Uterus (tissue), 4 donors: ENCODE measurements around the gene ACTR6. TPM values are rescaled to one million over a fixed set of nuclear protein-coding genes. Genes with fewer than 3 reads are reported as not detected.

Experiments used
- DNase-seq, 2 donors: peaks; one replicate each; pipeline ENCODE4 v3.0.0-alpha.2; 2019 to 2020
- H3K27ac ChIP-seq, 2 donors: fragments of 200-600 bp; sonication (generic); 1 replicate in 1 of 2; 2 replicates in 1 of 2; pipeline ENCODE4 v1.5.1; 2016 to 2018
- H3K27me3 ChIP-seq, 2 donors: fragments of 200-600 bp; sonication (generic); one replicate each; pipeline ENCODE4 v1.5.1; 2018 to 2019; ENCODE audit warnings: control low read depth in 1 of 2
- H3K36me3 ChIP-seq, 2 donors: fragments of 200-600 bp; sonication (generic); one replicate each; pipeline ENCODE4 v1.5.1; 2019; ENCODE audit warnings: control low read depth in 1 of 2
- H3K4me1 ChIP-seq, 2 donors: fragments of 200-600 bp; sonication (generic); one replicate each; pipeline ENCODE4 v1.5.1; 2018 to 2019; ENCODE audit warnings: control low read depth in 1 of 2
- H3K4me3 ChIP-seq, 2 donors: fragments of 200-600 bp; sonication (generic); 1 replicate in 1 of 2; 2 replicates in 1 of 2; pipeline ENCODE4 v1.5.1; 2018 to 2019; ENCODE audit warnings: mild to moderate bottlenecking in 1 of 2
- H3K9me3 ChIP-seq, 2 donors: fragments of 200-600 bp; sonication (generic); one replicate each; pipeline ENCODE4 v1.5.1; 2019; ENCODE audit warnings: control low read depth in 1 of 2
- CTCF ChIP-seq, 4 experiments: fragments of 200-600 bp in 2 of 4; fragments of 450-650 bp in 2 of 4; sonication (generic) in 2 of 4; IDR thresholded peaks; one replicate each; pipeline ENCODE4 v1.5.1; 2016 to 2019; ENCODE audit warnings: antibody characterized with exemption in 4 of 4, mild to moderate bottlenecking in 2 of 4, moderate library complexity in 1 of 4
- POLR2A ChIP-seq, 2 donors: fragments of 450-650 bp; IDR thresholded peaks; one replicate each; pipeline ENCODE4 v1.6.1; 2016; ENCODE audit warnings: antibody characterized with exemption in 2 of 2, mild to moderate bottlenecking in 1 of 2, moderate library complexity in 1 of 2
- intact Hi-C: fragments of 100-400 bp; cut with DNase I; formaldehyde crosslinking; loops from one replicate; pipeline ENCODE4 v1.15.1; 2023; ENCODE audit warnings: low total_unique reads
- total RNA-seq, 4 donors: library from RNA; depleted of rRNA in 3 of 4; stranded (reverse); fragments of >200 nt in 3 of 4; gene quantifications; one replicate each; pipeline versions ENCODE4 v1.1.0 to v1.2.4, GENCODE V29; 2014 to 2023
- donor health status: DM: yes; HTN: yes; CAD: no.

Gene ACTR6
- total RNA-seq, 4 donors from 2014 or later: 13.8 to 131 (median 34.8) TPM

- Histone ChIP-seq H3K4me1 (no peaks in the 10 kb centered on the region), H3K27ac (no peak overlapping the region), H3K9me3 (no peaks in the 10 kb centered on the region), H3K4me3 (peak overlapping the region in 1 of 2 donors; percentile 78), H3K27me3 (no peaks in the 10 kb centered on the region), H3K36me3 (no peaks in the 10 kb centered on the region)
- intact Hi-C loops: no loop called here
- DNase-seq: no peak
- TF ChIP-seq POLR2A (IDR thresholded peaks at IDR 0.05) (no peak), CTCF (IDR thresholded peaks at IDR 0.05) (no peak)
Observed at GRCh38 chr12:100201604-100202423, 1.2 kb downstream of the ACTR6 start.

DNA sequence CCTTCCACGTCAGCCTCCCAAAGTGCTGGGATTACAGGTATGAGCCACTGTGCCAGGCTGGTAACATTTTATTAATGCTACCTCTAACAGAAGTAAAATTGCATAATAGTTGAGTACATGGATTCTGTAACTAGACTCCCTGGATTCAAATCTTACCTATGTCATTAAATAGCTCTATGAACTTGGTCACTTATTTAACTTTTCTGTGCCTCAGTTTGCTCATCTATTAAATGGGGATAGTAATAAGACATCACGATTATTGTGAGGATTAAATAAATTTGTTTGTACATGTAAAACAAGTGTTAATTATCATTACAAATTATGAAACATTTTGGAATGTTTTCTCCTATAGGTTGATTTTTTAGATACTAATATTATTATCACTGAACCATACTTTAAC, 6.7 kb downstream of the ACTR6 start:
- Histone ChIP-seq H3K9me3 (no peaks in the 10 kb centered on the region), H3K27me3 (no peaks in the 10 kb centered on the region), H3K36me3 (no peaks in the 10 kb centered on the region), H3K4me3 (no peak overlapping the region), H3K27ac (no peak overlapping the region), H3K4me1 (no peaks in the 10 kb centered on the region)
- TF ChIP-seq POLR2A (IDR thresholded peaks at IDR 0.05) (no peak), CTCF (IDR thresholded peaks at IDR 0.05) (no peak)
- intact Hi-C loops: no loop called here
- no peak for DNase-seq

DNA sequence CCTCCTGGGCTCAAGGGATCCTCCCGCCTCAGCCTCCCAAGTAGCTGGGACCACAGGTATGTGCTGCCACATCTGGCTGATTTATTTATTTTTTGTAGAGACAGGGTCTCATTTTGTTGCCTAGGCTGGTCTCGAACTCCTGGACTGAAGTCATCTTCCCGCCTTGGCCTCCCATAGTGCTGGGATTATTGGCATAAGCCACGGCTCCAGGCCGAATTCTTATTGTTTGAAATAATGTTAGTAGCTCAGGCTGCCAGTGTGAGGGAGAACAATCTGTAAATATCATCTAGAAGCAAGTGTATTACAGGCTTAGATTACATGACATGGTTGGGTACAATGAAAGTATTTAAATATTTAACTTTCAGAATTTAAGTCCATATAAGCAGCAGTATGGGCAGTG, 8.2 kb downstream of the ACTR6 start:
- Histone ChIP-seq H3K27me3 (no peaks in the 10 kb centered on the region), H3K4me1 (no peaks in the 10 kb centered on the region), H3K36me3 (no peaks in the 10 kb centered on the region), H3K27ac (no peak overlapping the region), H3K4me3 (no peak overlapping the region), H3K9me3 (no peaks in the 10 kb centered on the region)
- DNase-seq: no peak
- intact Hi-C loops: no loop called here
- no peak for TF ChIP-seq CTCF (IDR thresholded peaks at IDR 0.05)
- TF ChIP-seq POLR2A (IDR thresholded peaks at IDR 0.05): no peak

- TF ChIP-seq POLR2A (IDR thresholded peaks at IDR 0.05) (no peak), CTCF (IDR thresholded peaks at IDR 0.05) (no peak)
- intact Hi-C loops: no loop called here
- H3K36me3 ChIP-seq: no peaks in the 10 kb centered on the region
Observed at GRCh38 chr12:100211698-100212097, 11.1 kb downstream of the ACTR6 start.

DNA sequence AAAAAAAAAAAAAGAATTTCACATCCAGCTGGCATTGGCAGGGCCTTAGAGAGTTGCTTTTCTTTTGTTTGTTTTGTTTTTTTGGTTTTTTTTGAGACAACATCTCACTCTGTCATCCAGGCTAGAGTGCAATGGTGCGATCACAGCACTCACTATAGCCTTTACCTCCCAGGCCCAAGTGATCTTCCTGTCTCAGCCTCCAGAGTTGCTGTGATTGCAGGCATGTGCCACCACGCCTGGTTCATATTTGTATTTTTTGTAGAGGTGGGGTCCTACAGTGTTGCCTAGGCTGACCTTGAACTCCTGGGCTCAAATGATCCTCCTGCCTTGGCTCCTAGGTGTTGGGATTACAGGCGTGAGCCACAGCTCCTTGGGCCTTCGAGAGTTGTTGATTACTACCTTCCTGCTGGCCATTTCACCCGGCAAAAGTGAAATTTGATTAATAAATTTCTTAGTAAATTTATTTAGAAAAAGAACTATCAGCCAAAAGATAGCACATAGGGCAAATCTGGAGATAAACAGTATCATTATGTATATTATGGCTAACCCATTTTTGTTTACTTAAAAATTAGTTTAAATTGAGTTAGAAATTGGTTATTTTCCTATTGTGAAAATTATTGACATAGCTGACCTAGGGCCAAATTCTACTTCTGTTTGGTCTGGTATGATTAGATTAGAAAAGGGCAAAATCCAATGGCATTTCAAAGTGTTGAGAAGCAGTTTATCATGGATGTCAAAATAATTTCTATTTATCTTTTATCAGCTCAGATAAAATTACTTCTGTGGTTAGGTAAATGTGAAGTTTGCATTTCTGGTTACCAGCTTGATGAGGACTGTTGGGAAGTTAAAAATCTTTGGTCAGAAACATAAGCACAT, 12.6 kb downstream of the ACTR6 start:
- intact Hi-C loops: no loop called here
- no peaks in the 10 kb centered on the region for H3K36me3 ChIP-seq
- H3K27me3 ChIP-seq: no peaks in the 10 kb centered on the region
- no peak overlapping the region for H3K4me3 ChIP-seq
- no peak for DNase-seq
- TF ChIP-seq CTCF (IDR thresholded peaks at IDR 0.05): no peak
- TF ChIP-seq POLR2A (IDR thresholded peaks at IDR 0.05): no peak
- no peaks in the 10 kb centered on the region for H3K4me1 ChIP-seq
- H3K27ac ChIP-seq: no peak overlapping the region
- H3K9me3 ChIP-seq: no peaks in the 10 kb centered on the region

More at GRCh38 chr12:100211698-100212097, 11.1 kb downstream of the ACTR6 start:
- Histone ChIP-seq H3K9me3 (no peaks in the 10 kb centered on the region), H3K27ac (no peak overlapping the region), H3K4me3 (no peak overlapping the region), H3K27me3 (no peaks in the 10 kb centered on the region), H3K4me1 (no peaks in the 10 kb centered on the region)
- no peak for DNase-seq
